HL-60 (cell line): ENCODE data around the gene IKZF3.

Experiments
- DNase-seq, 2 experiments: peaks; one replicate each; pipeline ENCODE4 v3.0.0-alpha.2; 2010 to 2020; ENCODE audit warnings: low read depth in 1 of 2, low spot score in 1 of 2
- H3K27ac ChIP-seq: fragments of 250-450 bp; sonication (Bioruptor Pico); replicated peaks from 2 replicates; pipeline ENCODE4 v1.5.1; 2020; ENCODE audit warnings: mild to moderate bottlenecking, moderate library complexity
- H3K27me3 ChIP-seq: fragments of 250-450 bp; sonication (Bioruptor Pico); 2 replicates; pipeline ENCODE4 v1.5.1; 2021; ENCODE audit warnings: mild to moderate bottlenecking, moderate library complexity; ENCODE audit not compliant: insufficient read depth, poor library complexity, severe bottlenecking
- H3K4me3 ChIP-seq: replicated peaks from 2 replicates; pipeline ENCODE4 v1.5.1; 2011; ENCODE audit warnings: mild to moderate bottlenecking, control low read depth, low read length; ENCODE audit not compliant: insufficient read depth
- CTCF ChIP-seq: IDR thresholded peaks from one replicate; pipeline ENCODE4 v1.5.1; 2011; ENCODE audit warnings: low read length, control low read depth, inconsistent platforms; ENCODE audit not compliant: insufficient read depth
- GABPA ChIP-seq: IDR thresholded peaks from 2 replicates; pipeline ENCODE4 v1.6.1; 2012; ENCODE audit warnings: low read depth
- POLR2AphosphoS5 ChIP-seq: IDR thresholded peaks from 2 replicates; pipeline ENCODE4 v1.6.1; 2012; ENCODE audit warnings: low read depth
- REST ChIP-seq: IDR thresholded peaks from 2 replicates; pipeline ENCODE4 v1.6.1; 2012; ENCODE audit warnings: low read depth; ENCODE audit not compliant: insufficient replicate concordance
- SPI1 ChIP-seq: IDR thresholded peaks from 2 replicates; pipeline ENCODE4 v1.6.1; 2012; ENCODE audit warnings: low read depth, mild to moderate bottlenecking, borderline replicate concordance

IKZF3 gene

GRCh38 chr17:39804839-39805238 lies 59.3 kb downstream of the IKZF3 start:
- no peak for DNase-seq
- Histone ChIP-seq H3K27me3 (no peaks in the 10 kb centered on the region), H3K27ac (no peak overlapping the region), H3K4me3 (no peak overlapping the region)
- no peak for TF ChIP-seq SPI1
- TF ChIP-seq REST, result no peak
- TF ChIP-seq POLR2AphosphoS5, result no peak
- TF ChIP-seq GABPA, result no peak
- TF ChIP-seq CTCF, result no peak

GRCh38 chr17:39801055-39801454 lies 63.1 kb downstream of the IKZF3 start:
- TF ChIP-seq GABPA (no peak), POLR2AphosphoS5 (no peak), REST (no peak), CTCF (no peak), SPI1 (no peak)
- Histone ChIP-seq H3K27ac (no peak overlapping the region), H3K27me3 (no peaks in the 10 kb centered on the region), H3K4me3 (no peak overlapping the region)
- DNase-seq, result no peak

- Histone ChIP-seq H3K27me3 (no peaks in the 10 kb centered on the region), H3K27ac (no peak overlapping the region), H3K4me3 (no peak overlapping the region)
- TF ChIP-seq SPI1 (no peak), REST (no peak), GABPA (no peak), POLR2AphosphoS5 (no peak), CTCF (no peak)
- DNase-seq, result no peak
These were observed 63.6 kb downstream of the IKZF3 start for GRCh38 chr17:39800540-39800939.
